Right atrium auricular region (tissue), 2 donors: ENCODE results near the gene HIVEP2. TPM values are rescaled to one million over a fixed set of nuclear protein-coding genes. Genes with fewer than 3 reads are reported as not detected.

Experiments
- DNase-seq: peaks from one replicate; pipeline ENCODE4 v3.0.0-alpha.2; 2019; ENCODE audit warnings: low spot score
- H3K27ac ChIP-seq, 2 donors: fragments of 200-600 bp; sonication (generic); 1 replicate in 1 of 2; 2 replicates in 1 of 2; pipeline ENCODE4 v1.5.1; 2016 to 2019
- H3K27me3 ChIP-seq, 2 donors: fragments of 200-600 bp; sonication (generic); one replicate each; pipeline versions ENCODE4 v1.5.1 to v1.6.0; 2017 to 2019
- H3K36me3 ChIP-seq: fragments of 200-600 bp; sonication (generic); one replicate; pipeline ENCODE4 v1.5.1; 2016
- H3K4me1 ChIP-seq, 2 donors: fragments of 200-600 bp; sonication (generic); one replicate each; pipeline versions ENCODE4 v1.5.1 to v1.6.0; 2017 to 2019
- H3K4me3 ChIP-seq, 2 donors: fragments of 200-600 bp; sonication (generic); 1 replicate in 1 of 2; 2 replicates in 1 of 2; pipeline ENCODE4 v1.5.1; 2017 to 2019; ENCODE audit warnings: mild to moderate bottlenecking in 1 of 2, moderate library complexity in 1 of 2
- H3K9me3 ChIP-seq, 2 donors: fragments of 200-600 bp; sonication (generic); one replicate each; pipeline ENCODE4 v1.5.1; 2019
- CTCF ChIP-seq, 2 donors: fragments of 200-600 bp; sonication (generic); IDR thresholded peaks; one replicate each; pipeline ENCODE4 v1.5.1; 2019; ENCODE audit warnings: antibody characterized with exemption in 2 of 2
- total RNA-seq, 2 donors: library from RNA; depleted of rRNA; stranded (reverse); fragments of >200 nt; gene quantifications; one replicate each; pipeline ENCODE4 v1.1.0, GENCODE V29; 2016

The HIVEP2 gene
- total RNA-seq, 2 donors from 2014 or later, result 19.2 to 28.6 TPM

GRCh38 chr6:142738035-142738396 lies 207.0 kb downstream of the HIVEP2 start:
- TF ChIP-seq CTCF (IDR thresholded peaks at IDR 0.05), result no peak
- H3K9me3 ChIP-seq, result no peaks in the 10 kb centered on the region
- H3K36me3 ChIP-seq, result no peaks in the 10 kb centered on the region
- no peak for DNase-seq
- H3K27ac ChIP-seq, result no peak overlapping the region
- no peaks in the 10 kb centered on the region for H3K27me3 ChIP-seq
- no peak overlapping the region for H3K4me3 ChIP-seq
- no peaks in the 10 kb centered on the region for H3K4me1 ChIP-seq

GRCh38 chr6:142737368-142738034 lies 207.5 kb downstream of the HIVEP2 start:
- Histone ChIP-seq H3K4me1 (no peaks in the 10 kb centered on the region), H3K36me3 (no peaks in the 10 kb centered on the region), H3K4me3 (no peak overlapping the region), H3K9me3 (no peaks in the 10 kb centered on the region), H3K27me3 (no peaks in the 10 kb centered on the region), H3K27ac (no peak overlapping the region)
- no peak for DNase-seq
- no peak for TF ChIP-seq CTCF (IDR thresholded peaks at IDR 0.05)

- Histone ChIP-seq H3K4me1 (no peaks in the 10 kb centered on the region), H3K4me3 (no peak overlapping the region), H3K27ac (no peak overlapping the region), H3K27me3 (no peaks in the 10 kb centered on the region), H3K36me3 (no peaks in the 10 kb centered on the region), H3K9me3 (no peaks in the 10 kb centered on the region)
- DNase-seq, result no peak
- TF ChIP-seq CTCF (IDR thresholded peaks at IDR 0.05), result no peak
Measured at GRCh38 chr6:142735204-142735603, 209.8 kb downstream of the HIVEP2 start.

- H3K36me3 ChIP-seq, result no peaks in the 10 kb centered on the region
- no peak overlapping the region for H3K27ac ChIP-seq
- no peaks in the 10 kb centered on the region for H3K27me3 ChIP-seq
- H3K9me3 ChIP-seq, result no peaks in the 10 kb centered on the region
- H3K4me3 ChIP-seq, result no peak overlapping the region
- H3K4me1 ChIP-seq, result no peaks in the 10 kb centered on the region
- DNase-seq, result no peak
- no peak for TF ChIP-seq CTCF (IDR thresholded peaks at IDR 0.05)
Measured at GRCh38 chr6:142732790-142733189, 212.2 kb downstream of the HIVEP2 start.

GRCh38 chr6:142731611-142732010 lies 213.4 kb downstream of the HIVEP2 start:
- DNase-seq, result no peak
- Histone ChIP-seq H3K36me3 (no peaks in the 10 kb centered on the region), H3K27ac (no peak overlapping the region), H3K9me3 (no peaks in the 10 kb centered on the region), H3K4me3 (no peak overlapping the region), H3K27me3 (no peaks in the 10 kb centered on the region), H3K4me1 (no peaks in the 10 kb centered on the region)
- no peak for TF ChIP-seq CTCF (IDR thresholded peaks at IDR 0.05)

GRCh38 chr6:142729618-142730017 lies 215.4 kb downstream of the HIVEP2 start:
- Histone ChIP-seq H3K4me1 (no peaks in the 10 kb centered on the region), H3K9me3 (no peaks in the 10 kb centered on the region), H3K27ac (no peak overlapping the region), H3K27me3 (no peaks in the 10 kb centered on the region), H3K36me3 (no peaks in the 10 kb centered on the region), H3K4me3 (no peak overlapping the region)
- DNase-seq, result no peak
- no peak for TF ChIP-seq CTCF (IDR thresholded peaks at IDR 0.05)
